A204.1 (cell line): Measurements from ENCODE around the gene ADAT3.
A peak's percentile ranks its signal among the peaks of the same experiment; 100 is the strongest.

Source experiments
- FAIRE-seq: peaks from 2 replicates; lab custom pipeline; 2012; peaks lifted over from hg19 to GRCh38; lab: Jason Lieb, UNC

The ADAT3 gene

GRCh38 chr19:1905110-1905862 is at the start of gene ADAT3, which contains the start of gene SCAMP4:
Gene ADAT3 (plus strand): TSS chr19:1905399. CDS start chr19:1912048, 6,649 bp downstream.
Gene SCAMP4 (plus strand): TSS chr19:1905399. CDS start chr19:1915020, 9,621 bp downstream.
- FAIRE-seq = peak; percentile 92

DNA sequence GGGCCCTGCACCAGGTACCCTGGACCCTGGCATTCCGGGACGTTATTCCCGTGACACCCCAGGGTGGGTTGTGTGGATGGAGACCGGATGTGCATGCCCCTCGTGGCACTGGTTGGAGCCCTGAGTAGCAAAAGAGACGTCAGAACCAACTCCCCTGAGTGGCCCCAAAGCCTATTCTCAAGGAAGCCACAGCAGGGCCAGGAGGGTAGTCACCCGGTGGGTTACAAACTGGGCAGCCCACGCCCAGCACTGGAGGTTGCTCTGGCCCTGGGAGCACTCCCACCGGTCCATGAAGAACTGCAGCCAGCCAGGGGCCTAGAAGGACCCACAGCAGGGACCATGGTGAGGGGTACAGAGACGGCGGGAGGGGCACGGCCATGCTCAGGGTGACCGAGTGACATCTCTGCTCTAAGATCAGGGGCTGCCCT is 49.4 kb upstream of the ADAT3 start:
- no peak for FAIRE-seq

DNA sequence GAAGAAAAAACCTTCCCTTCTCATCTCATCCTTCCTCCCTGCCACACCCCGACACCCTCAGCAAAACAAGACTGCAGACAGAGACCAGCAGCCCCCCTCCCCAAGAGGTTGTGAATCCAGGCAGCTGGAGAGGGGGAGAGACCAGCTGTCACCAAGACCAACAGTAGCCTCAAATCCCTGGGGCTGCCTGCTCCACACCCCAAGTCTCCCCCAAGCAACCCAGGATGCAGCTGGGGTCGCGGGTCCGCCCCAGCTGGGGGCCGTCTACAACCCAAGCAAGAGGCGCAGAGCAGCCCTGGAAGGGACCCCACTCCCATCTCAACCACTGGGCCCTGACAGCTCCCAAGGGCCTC is 48.9 kb upstream of the ADAT3 start:
- no peak for FAIRE-seq

GRCh38 chr19:1856698-1857603 is 48.2 kb upstream of the ADAT3 start:
- FAIRE-seq = no peak

GRCh38 chr19:1857648-1858326 is 47.4 kb upstream of the ADAT3 start:
- FAIRE-seq = no peak

- FAIRE-seq = no peak
These were observed 46.7 kb upstream of the ADAT3 start for GRCh38 chr19:1858412-1859081.

GRCh38 chr19:1859331-1859781 is 45.8 kb upstream of the ADAT3 start:
- FAIRE-seq = no peak

GRCh38 chr19:1860042-1860775 is 45.0 kb upstream of the ADAT3 start:
- FAIRE-seq = no peak

DNA sequence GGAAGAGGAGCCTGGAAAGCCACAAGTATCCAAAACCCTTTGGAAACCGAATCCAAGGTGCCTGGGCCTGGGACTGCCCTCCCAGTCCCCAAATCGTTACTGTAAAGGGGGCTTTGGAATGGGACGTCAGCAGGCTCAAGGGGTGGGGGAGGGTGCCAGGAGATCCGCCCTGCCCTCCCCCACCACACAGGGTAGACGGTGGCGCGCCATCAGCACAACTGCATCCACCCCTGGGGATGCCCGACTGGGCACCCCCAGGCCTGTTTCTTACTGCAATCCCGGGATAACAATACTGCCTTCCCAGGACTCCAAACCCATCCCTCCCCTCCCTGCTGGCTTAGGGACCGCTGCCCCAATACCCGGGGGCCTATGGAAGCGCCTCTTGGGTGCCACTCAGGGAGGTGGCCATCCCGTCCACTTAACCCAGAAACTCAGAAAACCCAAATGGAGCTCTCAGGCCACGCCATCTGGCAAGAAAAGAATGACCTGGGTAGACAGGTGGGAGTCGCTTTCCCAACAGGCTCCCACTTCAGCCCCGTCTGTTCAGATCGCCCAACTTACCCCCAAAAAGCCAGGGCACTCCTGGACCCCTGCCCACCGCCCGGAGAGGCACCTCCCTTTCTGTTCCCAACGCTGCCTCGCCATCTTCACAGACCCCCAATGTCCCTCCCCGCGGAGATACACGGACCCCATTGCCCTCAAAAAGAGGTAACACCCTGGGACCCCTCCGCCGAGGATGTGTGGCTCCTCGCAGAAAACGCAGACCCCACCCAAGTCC is 44.2 kb upstream of the ADAT3 start:
- FAIRE-seq = no peak

DNA sequence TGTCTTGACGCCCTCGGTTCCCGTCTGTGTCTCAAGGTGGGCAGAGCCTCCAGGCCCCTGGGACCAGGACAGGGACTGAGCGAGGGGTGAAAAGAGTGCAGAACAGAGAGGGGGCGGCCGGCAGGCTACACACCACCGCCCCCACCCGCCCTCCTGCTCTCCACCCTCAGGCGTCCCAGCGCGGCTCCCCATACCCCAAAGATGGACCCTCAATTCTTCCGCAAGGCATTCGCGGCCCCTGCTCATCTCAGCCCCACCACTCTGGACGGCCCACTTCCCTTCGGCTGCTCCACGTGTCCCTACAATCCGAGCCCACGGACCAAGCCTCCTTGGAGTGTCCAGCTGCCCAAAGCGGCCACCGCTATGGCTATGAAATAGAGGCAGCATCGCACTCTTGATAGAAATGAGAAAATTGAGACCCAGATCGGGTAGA is 43.6 kb upstream of the ADAT3 start:
- FAIRE-seq = no peak

GRCh38 chr19:1862068-1862423 is 43.2 kb upstream of the ADAT3 start:
- FAIRE-seq = no peak

- no peak for FAIRE-seq
These were observed 42.5 kb upstream of the ADAT3 start for GRCh38 chr19:1862424-1863327.

DNA sequence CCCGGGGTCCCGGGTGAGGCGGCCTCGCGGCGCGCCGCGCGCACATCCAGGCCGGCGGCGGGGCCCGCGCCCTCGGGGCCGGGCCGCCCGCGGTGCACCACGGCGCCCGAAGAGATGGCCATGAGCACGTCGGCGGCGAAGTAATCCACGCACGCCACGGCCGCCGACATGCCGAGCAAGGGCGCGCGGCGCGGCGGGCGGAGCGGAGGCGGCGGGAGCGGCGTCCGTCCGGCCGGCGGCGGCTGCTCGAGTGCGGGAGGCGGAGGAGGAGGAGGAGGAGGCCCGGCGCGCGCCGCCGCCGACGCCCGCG is 41.9 kb upstream of the ADAT3 start, which contains the start of gene KLF16:
Gene KLF16 (minus strand): TSS at position 252 of the 310 bp plus-strand sequence. CDS start 82 bp downstream, at position 170.
- FAIRE-seq = no peak

- no peak for FAIRE-seq
These were observed 41.3 kb upstream of the ADAT3 start for GRCh38 chr19:1863638-1864479.

DNA sequence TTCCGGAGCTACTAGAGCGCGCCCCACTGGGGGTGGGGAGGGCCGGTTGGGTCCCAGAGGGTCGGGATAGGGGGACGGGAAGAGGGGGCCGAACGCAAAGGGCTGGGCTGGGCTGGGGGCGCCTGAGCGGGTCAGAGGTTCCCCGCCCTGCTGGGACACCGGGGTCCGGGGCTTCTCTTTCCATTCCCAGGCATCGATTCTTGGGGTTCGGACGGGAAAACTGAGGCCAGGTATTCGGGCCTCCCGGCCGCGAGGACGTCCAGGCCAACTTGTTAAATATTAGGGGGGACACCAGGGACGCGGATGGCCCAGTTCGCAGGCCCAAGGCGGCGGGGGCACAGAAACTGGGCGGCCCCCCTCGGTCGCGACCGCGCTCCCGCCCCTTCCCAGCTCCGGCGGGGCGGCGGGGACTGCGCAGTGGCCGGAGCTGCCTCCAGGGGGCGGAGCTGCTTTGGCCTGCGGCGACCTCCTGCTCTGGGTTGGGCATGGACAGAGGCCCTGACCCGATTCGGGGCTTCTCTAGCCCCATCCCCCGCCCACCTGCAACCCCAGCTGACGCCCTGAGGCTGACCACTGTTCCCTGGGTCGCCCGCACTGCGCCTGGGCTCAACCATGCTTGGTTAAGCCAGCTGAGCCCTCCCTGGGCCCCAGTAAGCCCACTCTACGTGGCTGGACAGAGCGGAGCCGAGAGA is 40.6 kb upstream of the ADAT3 start:
- no peak for FAIRE-seq

DNA sequence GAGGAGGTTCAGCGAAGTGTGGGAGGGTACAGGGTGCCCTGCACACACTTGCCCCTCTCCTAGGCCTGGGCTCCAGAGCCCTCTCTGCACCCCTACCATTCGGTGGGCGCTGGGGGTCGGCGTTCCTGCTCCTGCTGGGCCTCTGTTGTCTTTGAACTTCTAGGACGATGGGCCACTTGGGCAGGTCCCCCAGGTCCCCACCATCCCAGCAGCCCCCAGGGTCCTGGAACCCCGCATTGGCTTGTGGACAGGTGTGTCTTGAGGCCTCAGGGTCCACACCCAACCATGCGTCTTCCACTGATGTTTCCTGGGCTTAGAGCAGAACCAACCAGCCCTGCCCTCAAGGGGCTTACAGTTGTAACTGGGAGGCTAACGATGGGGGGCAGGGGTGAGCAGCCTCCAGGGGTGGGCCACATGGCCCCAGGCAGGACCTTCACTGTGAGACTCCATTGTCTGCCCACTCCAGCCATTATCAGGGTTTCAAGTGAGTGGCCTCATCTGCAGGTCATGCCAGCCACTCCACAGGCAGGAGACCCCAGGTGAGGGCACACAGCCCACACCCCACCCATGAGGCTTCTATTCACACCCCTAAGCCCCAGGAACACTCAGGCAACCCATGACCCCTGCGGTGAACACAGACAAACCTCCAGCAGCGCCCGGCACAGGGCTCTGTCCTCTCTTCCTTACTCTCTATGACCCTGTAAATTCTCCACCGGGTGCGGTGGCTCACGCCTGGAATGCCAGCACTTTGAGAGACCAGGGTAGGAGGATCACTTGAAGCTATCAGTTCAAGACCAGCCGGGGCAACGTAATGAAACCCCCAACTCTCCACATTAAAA is 39.8 kb upstream of the ADAT3 start:
- no peak for FAIRE-seq
